Iris pigment epithelial cell (primary cell): ENCODE results near the gene PAF1.
A peak's percentile ranks its signal among the peaks of the same experiment; 100 is the strongest.
"Not testable (repeated sequence)": the region's sequence is repeated elsewhere in the genome, so short reads cannot be mapped to it uniquely, and the experiment has no call there.

Experiments
- DNase-seq: peaks from one replicate; pipeline ENCODE4 v3.0.0-alpha.2; 2011; ENCODE audit warnings: low read depth

The PAF1 gene

GRCh38 chr19:39351537-39352064, 39.3 kb downstream of the PAF1 start:
- peak; percentile 14 for DNase-seq

- DNase-seq = no peak
Observed at GRCh38 chr19:39350156-39350555, 40.8 kb downstream of the PAF1 start.

- no peak for DNase-seq
Observed at GRCh38 chr19:39349326-39349725, 41.6 kb downstream of the PAF1 start.

GRCh38 chr19:39347332-39348164, 43.4 kb downstream of the PAF1 start:
- DNase-seq = peak; percentile 60

GRCh38 chr19:39345956-39346355, 45.0 kb downstream of the PAF1 start:
- no peak for DNase-seq

- peak; percentile 25 for DNase-seq
Observed at GRCh38 chr19:39342647-39343305, 48.1 kb downstream of the PAF1 start.

- DNase-seq = peak; percentile 98
Observed at GRCh38 chr19:39341719-39342604, 48.9 kb downstream of the PAF1 start, which contains the start of gene SAMD4B. Gene SAMD4B (plus strand): TSS chr19:39342421. CDS start chr19:39356894, 14,473 bp downstream.

- DNase-seq = peak; percentile 29
Observed at GRCh38 chr19:39341129-39341718, 49.7 kb downstream of the PAF1 start.

GRCh38 chr19:39340156-39340555, 50.8 kb downstream of the PAF1 start:
- not testable (repeated sequence) for DNase-seq

GRCh38 chr19:39339674-39340073, 51.2 kb downstream of the PAF1 start:
- no peak for DNase-seq

- DNase-seq = no peak
Observed at GRCh38 chr19:39336483-39336882, 54.4 kb downstream of the PAF1 start.
